Mononuclear cell (primary cell): ENCODE results near the gene ANKMY1. TPM values are rescaled to one million over a fixed set of nuclear protein-coding genes. Genes with fewer than 3 reads are reported as not detected.

Source experiments
- H3K27me3 ChIP-seq: 2 replicates; pipeline ENCODE4 v1.6.0; 2011; ENCODE audit warnings: low read length, control low read depth; ENCODE audit not compliant: insufficient read depth
- H3K4me1 ChIP-seq: 2 replicates; pipeline ENCODE4 v1.5.1; 2011; ENCODE audit warnings: mild to moderate bottlenecking, low read length, control low read depth; ENCODE audit not compliant: insufficient read depth
- H3K4me3 ChIP-seq: 2 replicates; pipeline ENCODE4 v1.5.1; 2011; ENCODE audit warnings: mild to moderate bottlenecking, low read length, moderate library complexity
- H3K9me3 ChIP-seq: 2 replicates; pipeline ENCODE4 v1.5.1; 2011; ENCODE audit warnings: low read depth, mild to moderate bottlenecking, control low read depth, low read length
- total RNA-seq: library from RNA; depleted of rRNA; stranded (reverse); fragments of >200 nt; gene quantifications from one replicate; pipeline ENCODE4 v1.2.3, GENCODE V29; 2012

The ANKMY1 gene
- total RNA-seq, 1 donor = 24.1 TPM

GRCh38 chr2:240461471-240462072 lies 96.2 kb downstream of the ANKMY1 start:
- H3K27me3 ChIP-seq = no peaks in the 10 kb centered on the region
- H3K4me1 ChIP-seq = no peaks in the 10 kb centered on the region
- no peak overlapping the region for H3K4me3 ChIP-seq
- no peaks in the 10 kb centered on the region for H3K9me3 ChIP-seq

- no peak overlapping the region for H3K4me3 ChIP-seq
- H3K27me3 ChIP-seq = no peaks in the 10 kb centered on the region
- H3K9me3 ChIP-seq = no peaks in the 10 kb centered on the region
- H3K4me1 ChIP-seq = no peaks in the 10 kb centered on the region
Observed at GRCh38 chr2:240460781-240461431, 96.9 kb downstream of the ANKMY1 start.

- no peaks in the 10 kb centered on the region for H3K4me1 ChIP-seq
Observed at GRCh38 chr2:240460253-240460711, 97.5 kb downstream of the ANKMY1 start.

GRCh38 chr2:240459401-240460252 lies 98.2 kb downstream of the ANKMY1 start:
- Histone ChIP-seq H3K9me3 (no peaks in the 10 kb centered on the region), H3K27me3 (peaks cover 11% of the 10 kb centered on the region), H3K4me3 (no peak overlapping the region), H3K4me1 (no peaks in the 10 kb centered on the region)

More at GRCh38 chr2:240460253-240460711, 97.5 kb downstream of the ANKMY1 start:
- Histone ChIP-seq H3K4me3 (no peak overlapping the region), H3K9me3 (no peaks in the 10 kb centered on the region), H3K27me3 (peaks cover 4% of the 10 kb centered on the region)

- no peaks in the 10 kb centered on the region for H3K4me1 ChIP-seq
- peaks cover 18% of the 10 kb centered on the region for H3K27me3 ChIP-seq
- no peaks in the 10 kb centered on the region for H3K9me3 ChIP-seq
- no peak overlapping the region for H3K4me3 ChIP-seq
Observed at GRCh38 chr2:240458900-240459391, 98.8 kb downstream of the ANKMY1 start.

GRCh38 chr2:240458044-240458899 lies 99.5 kb downstream of the ANKMY1 start:
- H3K4me1 ChIP-seq = no peaks in the 10 kb centered on the region
- H3K4me3 ChIP-seq = no peak overlapping the region
- no peaks in the 10 kb centered on the region for H3K9me3 ChIP-seq
- H3K27me3 ChIP-seq = peaks cover 18% of the 10 kb centered on the region

GRCh38 chr2:240457223-240458043 lies 100.4 kb downstream of the ANKMY1 start:
- H3K4me3 ChIP-seq = no peak overlapping the region
- no peaks in the 10 kb centered on the region for H3K9me3 ChIP-seq
- peaks cover 18% of the 10 kb centered on the region for H3K27me3 ChIP-seq
- H3K4me1 ChIP-seq = no peaks in the 10 kb centered on the region

- no peak overlapping the region for H3K4me3 ChIP-seq
- no peaks in the 10 kb centered on the region for H3K9me3 ChIP-seq
- peaks cover 25% of the 10 kb centered on the region for H3K27me3 ChIP-seq
- no peaks in the 10 kb centered on the region for H3K4me1 ChIP-seq
Observed at GRCh38 chr2:240456447-240457222, 101.2 kb downstream of the ANKMY1 start.

- no peak overlapping the region for H3K4me3 ChIP-seq
- H3K9me3 ChIP-seq = no peaks in the 10 kb centered on the region
- H3K4me1 ChIP-seq = no peaks in the 10 kb centered on the region
- H3K27me3 ChIP-seq = peaks cover 28% of the 10 kb centered on the region
Observed at GRCh38 chr2:240455647-240456446, 101.9 kb downstream of the ANKMY1 start.

GRCh38 chr2:240455272-240455646 lies 102.5 kb downstream of the ANKMY1 start:
- H3K4me3 ChIP-seq = no peak overlapping the region
- H3K27me3 ChIP-seq = peaks cover 30% of the 10 kb centered on the region
- H3K9me3 ChIP-seq = no peaks in the 10 kb centered on the region
- no peaks in the 10 kb centered on the region for H3K4me1 ChIP-seq

GRCh38 chr2:240454106-240454901 lies 103.5 kb downstream of the ANKMY1 start:
- H3K4me3 ChIP-seq = no peak overlapping the region
- H3K4me1 ChIP-seq = no peaks in the 10 kb centered on the region
- no peaks in the 10 kb centered on the region for H3K9me3 ChIP-seq
- peaks cover 32% of the 10 kb centered on the region for H3K27me3 ChIP-seq

GRCh38 chr2:240453461-240454105 lies 104.2 kb downstream of the ANKMY1 start:
- Histone ChIP-seq H3K4me1 (no peaks in the 10 kb centered on the region), H3K9me3 (no peaks in the 10 kb centered on the region), H3K27me3 (peaks cover 32% of the 10 kb centered on the region), H3K4me3 (no peak overlapping the region)
